DOHH2 (cell line): ENCODE results near the gene SUFU.

Experiments
- H3F3A ChIP-seq: fragments of 200-600 bp; sonication (generic), shearing (Covaris generic); 2 replicates; pipeline ENCODE4 v1.6.0; 2016; ENCODE audit warnings: antibody characterized with exemption, mild to moderate bottlenecking; ENCODE audit not compliant: control insufficient read depth, insufficient read depth
- H3K27ac ChIP-seq: fragments of 200-600 bp; sonication (generic); 2 replicates; pipeline ENCODE4 v1.5.1; 2014; ENCODE audit warnings: low read depth, mild to moderate bottlenecking, low read length, moderate library complexity
- H3K27me3 ChIP-seq: fragments of 200-600 bp; sonication (generic); 2 replicates; pipeline ENCODE4 v1.6.1; 2014; ENCODE audit warnings: mild to moderate bottlenecking, low read length, mixed read lengths; ENCODE audit not compliant: control insufficient read depth
- H3K36me3 ChIP-seq: fragments of 200-600 bp; sonication (generic); 2 replicates; pipeline ENCODE4 v1.6.1; 2014; ENCODE audit warnings: mild to moderate bottlenecking, low read length, moderate library complexity, mixed read lengths; ENCODE audit not compliant: control insufficient read depth
- H3K4me1 ChIP-seq: fragments of 200-600 bp; sonication (generic); 2 replicates; pipeline ENCODE4 v1.6.1; 2014; ENCODE audit warnings: mild to moderate bottlenecking, low read length, mixed read lengths; ENCODE audit not compliant: control insufficient read depth
- H3K4me2 ChIP-seq: fragments of 200-600 bp; sonication (generic); 2 replicates; pipeline ENCODE4 v1.6.0; 2014; ENCODE audit warnings: mild to moderate bottlenecking, low read length, moderate library complexity
- H3K4me3 ChIP-seq: fragments of 200-600 bp; sonication (generic); 2 replicates; pipeline ENCODE4 v1.5.1; 2014; ENCODE audit warnings: mild to moderate bottlenecking, low read length, mixed read lengths
- H3K79me2 ChIP-seq: fragments of 200-600 bp; sonication (generic); 2 replicates; pipeline ENCODE4 v1.6.1; 2014; ENCODE audit warnings: mild to moderate bottlenecking, low read length, mixed read lengths; ENCODE audit not compliant: control insufficient read depth
- H3K9me2 ChIP-seq: fragments of 200-600 bp; sonication (generic); replicated peaks from 2 replicates; pipeline ENCODE4 v1.6.1; 2014; ENCODE audit warnings: mild to moderate bottlenecking, low read length, mixed read lengths; ENCODE audit not compliant: control insufficient read depth
- H3K9me3 ChIP-seq: fragments of 200-600 bp; sonication (generic); 2 replicates; pipeline ENCODE4 v1.6.1; 2014; ENCODE audit warnings: antibody characterized with exemption, low read length, mixed read lengths; ENCODE audit not compliant: control insufficient read depth, insufficient read depth
- H4K20me1 ChIP-seq: fragments of 200-600 bp; sonication (generic); 2 replicates; pipeline ENCODE4 v1.6.0; 2014; ENCODE audit warnings: low read depth, mild to moderate bottlenecking, antibody characterized with exemption, low read length, moderate library complexity; ENCODE audit not compliant: control insufficient read depth, insufficient read depth
- CTCF ChIP-seq: fragments of 200-600 bp; sonication (generic); IDR thresholded peaks from one replicate; pipeline ENCODE4 v1.5.1; 2014; ENCODE audit warnings: antibody characterized with exemption, mild to moderate bottlenecking, low read depth, low read length; ENCODE audit not compliant: poor library complexity, severe bottlenecking
- EZH2phosphoT487 ChIP-seq: fragments of 200-600 bp; sonication (generic); IDR thresholded peaks from 2 replicates; pipeline ENCODE4 v1.6.1; 2017; ENCODE audit warnings: borderline replicate concordance, mild to moderate bottlenecking, antibody characterized with exemption, low read length, moderate library complexity, mixed read lengths

The SUFU gene

GRCh38 chr10:102523250-102524029, 19.7 kb downstream of the SUFU start:
- no peaks in the 10 kb centered on the region for H3F3A ChIP-seq
- no peak overlapping the region for H3K27ac ChIP-seq
- no peaks in the 10 kb centered on the region for H3K79me2 ChIP-seq
- no peaks in the 10 kb centered on the region for H4K20me1 ChIP-seq
- TF ChIP-seq CTCF, result no peak
- TF ChIP-seq EZH2phosphoT487, result no peak
- no peaks in the 10 kb centered on the region for H3K9me3 ChIP-seq
- no peaks in the 10 kb centered on the region for H3K27me3 ChIP-seq
- no peaks in the 10 kb centered on the region for H3K4me1 ChIP-seq
- no peaks in the 10 kb centered on the region for H3K9me2 ChIP-seq
- no peak overlapping the region for H3K4me3 ChIP-seq
- H3K4me2 ChIP-seq, result no peak overlapping the region
- H3K36me3 ChIP-seq, result no peaks in the 10 kb centered on the region

- H4K20me1 ChIP-seq, result no peaks in the 10 kb centered on the region
- TF ChIP-seq EZH2phosphoT487 (no peak), CTCF (no peak)
- no peaks in the 10 kb centered on the region for H3K36me3 ChIP-seq
- H3K79me2 ChIP-seq, result no peaks in the 10 kb centered on the region
- H3K4me2 ChIP-seq, result no peak overlapping the region
- no peak overlapping the region for H3K4me3 ChIP-seq
- H3K27ac ChIP-seq, result no peak overlapping the region
- no peaks in the 10 kb centered on the region for H3F3A ChIP-seq
- H3K9me2 ChIP-seq, result no peaks in the 10 kb centered on the region
- H3K27me3 ChIP-seq, result no peaks in the 10 kb centered on the region
- H3K4me1 ChIP-seq, result no peaks in the 10 kb centered on the region
- H3K9me3 ChIP-seq, result no peaks in the 10 kb centered on the region
Observed at GRCh38 chr10:102524746-102525145, 21.0 kb downstream of the SUFU start.

GRCh38 chr10:102527546-102527945, 23.8 kb downstream of the SUFU start:
- Histone ChIP-seq H3K27ac (no peak overlapping the region), H3K9me2 (no peaks in the 10 kb centered on the region), H3K4me2 (no peak overlapping the region), H3K4me1 (no peaks in the 10 kb centered on the region), H4K20me1 (no peaks in the 10 kb centered on the region), H3K9me3 (no peaks in the 10 kb centered on the region), H3K79me2 (no peaks in the 10 kb centered on the region), H3K36me3 (no peaks in the 10 kb centered on the region), H3K27me3 (no peaks in the 10 kb centered on the region), H3K4me3 (no peak overlapping the region), H3F3A (no peaks in the 10 kb centered on the region)
- no peak for TF ChIP-seq CTCF
